H1 (cell line): ENCODE measurements around the gene MMP24OS. TPM values are rescaled to one million over a fixed set of nuclear protein-coding genes. Genes with fewer than 3 reads are reported as not detected.

Experiments
- CTCF ChIA-PET: fragments of 300-600 bp; sonication (Branson Sonifier 250); formaldehyde crosslinking; loops from one replicate; lab custom pipeline; 2021; ENCODE audit not compliant: partially characterized antibody; lab: Charles Lee
- POLR2A ChIA-PET: fragments of 300-600 bp; sonication (Branson Sonifier 250); formaldehyde crosslinking; loops from one replicate; lab custom pipeline; 2021; ENCODE audit warnings: inconsistent platforms; ENCODE audit not compliant: partially characterized antibody; lab: Charles Lee
- DNase-seq, 2 experiments: peaks; one replicate each; pipeline versions ENCODE4 v3.0.0 to v3.0.0-alpha.2; 2010 to 2022; ENCODE audit warnings: low spot score in 2 of 2, low read depth in 1 of 2, mixed read lengths in 1 of 2
- FAIRE-seq: peaks from 2 replicates; lab custom pipeline; 2011; peaks lifted over from hg19 to GRCh38; lab: Jason Lieb, UNC
- H2AFZ ChIP-seq: 2 replicates; pipeline ENCODE4 v1.8.1; 2012; ENCODE audit warnings: low read length, inconsistent platforms
- H2AK5ac ChIP-seq: 2 replicates; pipeline ENCODE4 v1.6.1; 2013; ENCODE audit warnings: low read depth, low read length
- H2BK120ac ChIP-seq: replicated peaks from 2 replicates; pipeline ENCODE3; 2013; ENCODE audit warnings: low read depth, low read length, inconsistent platforms
- H2BK12ac ChIP-seq: 2 replicates; pipeline ENCODE4 v1.6.1; 2013; ENCODE audit warnings: low read depth, low read length
- H2BK15ac ChIP-seq: 2 replicates; pipeline ENCODE4 v1.6.1; 2013; ENCODE audit warnings: low read length
- H2BK20ac ChIP-seq: 2 replicates; pipeline ENCODE4 v1.6.1; 2013; ENCODE audit warnings: low read length
- H2BK5ac ChIP-seq: 2 replicates; pipeline ENCODE4 v1.6.1; 2013; ENCODE audit warnings: low read depth, low read length
- H3K14ac ChIP-seq: 2 replicates; pipeline ENCODE4 v1.6.1; 2013; ENCODE audit warnings: inconsistent platforms; ENCODE audit not compliant: insufficient read length
- H3K18ac ChIP-seq: 2 replicates; pipeline ENCODE4 v1.6.1; 2013; ENCODE audit warnings: low read length; ENCODE audit errors: extremely low read depth
- H3K23ac ChIP-seq: 2 replicates; pipeline ENCODE4 v1.6.1; 2013; ENCODE audit warnings: inconsistent platforms; ENCODE audit not compliant: insufficient read length
- H3K23me2 ChIP-seq: 2 replicates; pipeline ENCODE4 v1.6.1; 2013; ENCODE audit warnings: low read depth, low read length
- H3K27ac ChIP-seq: 2 replicates; pipeline ENCODE4 v1.6.1; 2011; ENCODE audit warnings: low read depth, low read length, inconsistent platforms
- H3K27me3 ChIP-seq, 4 experiments: replicated peaks in 1 of 4; 1 replicate in 1 of 4; 2 replicates in 3 of 4; pipeline versions ENCODE4 v1.6.1 to v1.8.1; 2011 to 2013; ENCODE audit warnings: low read length in 3 of 4, mild to moderate bottlenecking in 3 of 4, inconsistent platforms in 2 of 4, mixed read lengths in 2 of 4, moderate library complexity in 1 of 4; ENCODE audit not compliant: control insufficient read depth in 3 of 4, insufficient read depth in 3 of 4; ENCODE audit errors: extremely low read depth in 1 of 4
- H3K36me3 ChIP-seq, 4 experiments: 2 replicates each; pipeline versions ENCODE4 v1.6.1 to v1.8.1; 2011 to 2013; ENCODE audit warnings: mild to moderate bottlenecking in 4 of 4, low read length in 3 of 4, moderate library complexity in 2 of 4, control low read depth in 1 of 4, inconsistent platforms in 1 of 4; ENCODE audit not compliant: insufficient read depth in 4 of 4, control insufficient read depth in 2 of 4
- H3K4ac ChIP-seq: replicated peaks from 2 replicates; pipeline ENCODE3; 2013; ENCODE audit warnings: low read length, low read depth, mixed read lengths, inconsistent platforms; ENCODE audit not compliant: insufficient read length
- H3K4me1 ChIP-seq, 4 experiments: replicated peaks in 1 of 4; 1 replicate in 1 of 4; 2 replicates in 3 of 4; pipeline versions ENCODE4 v1.6.1 to v1.8.1; 2011 to 2013; ENCODE audit warnings: low read length in 3 of 4, inconsistent platforms in 2 of 4, mixed read lengths in 1 of 4; ENCODE audit not compliant: insufficient read depth in 4 of 4, control insufficient read depth in 3 of 4
- H3K4me2 ChIP-seq, 2 experiments: 2 replicates each; pipeline versions ENCODE4 v1.6.1 to v1.8.1; 2011 to 2013; ENCODE audit warnings: low read depth in 2 of 2, low read length in 2 of 2, control low read depth in 1 of 2, inconsistent platforms in 1 of 2, mild to moderate bottlenecking in 1 of 2; ENCODE audit not compliant: insufficient read depth in 1 of 2
- H3K4me3 ChIP-seq, 4 experiments: fragments of 200-600, 300-600 bp in 1 of 4; sonication (generic), shearing (Covaris generic), sonication (Bioruptor Twin) in 1 of 4; 2 replicates each; pipeline versions ENCODE4 v1.5.1 to v1.8.1; 2011 to 2016; ENCODE audit warnings: low read length in 4 of 4, low read depth in 3 of 4, control low read depth in 2 of 4, inconsistent platforms in 2 of 4, mild to moderate bottlenecking in 2 of 4, mixed read lengths in 1 of 4, moderate library complexity in 1 of 4; ENCODE audit not compliant: insufficient read depth in 2 of 4; ENCODE audit errors: extremely low read depth in 1 of 4
- H3K56ac ChIP-seq: replicated peaks from 2 replicates; pipeline ENCODE3; 2013; ENCODE audit warnings: low read depth, mild to moderate bottlenecking, mixed read lengths, low read length, inconsistent platforms; ENCODE audit not compliant: insufficient read length
- H3K79me1 ChIP-seq: 2 replicates; pipeline ENCODE4 v1.6.1; 2013; ENCODE audit warnings: low read depth, low read length, control low read depth
- H3K79me2 ChIP-seq, 2 experiments: 2 replicates each; pipeline versions ENCODE4 v1.6.1 to v1.8.1; 2012 to 2013; ENCODE audit warnings: low read length in 2 of 2, mild to moderate bottlenecking in 2 of 2, inconsistent platforms in 1 of 2; ENCODE audit not compliant: insufficient read depth in 2 of 2, control insufficient read depth in 1 of 2
- H3K9ac ChIP-seq, 4 experiments: replicated peaks in 1 of 4; 1 replicate in 1 of 4; 2 replicates in 3 of 4; pipeline versions ENCODE4 v1.6.1 to v1.8.1; 2011 to 2013; ENCODE audit warnings: low read depth in 3 of 4, low read length in 3 of 4, control low read depth in 2 of 4, mild to moderate bottlenecking in 2 of 4, moderate library complexity in 2 of 4, inconsistent platforms in 1 of 4; ENCODE audit errors: extremely low read depth in 1 of 4
- H3K9me3 ChIP-seq, 2 experiments: 2 replicates each; pipeline versions ENCODE4 v1.6.1 to v1.8.1; 2012 to 2013; ENCODE audit warnings: mild to moderate bottlenecking in 2 of 2, moderate library complexity in 2 of 2, control low read depth in 1 of 2, inconsistent platforms in 1 of 2, low read depth in 1 of 2, low read length in 1 of 2, mixed read lengths in 1 of 2; ENCODE audit not compliant: insufficient read depth in 2 of 2
- H4K20me1 ChIP-seq, 2 experiments: replicated peaks in 1 of 2; 2 replicates each; pipeline versions ENCODE3 to v1.8.1; 2011 to 2013; ENCODE audit warnings: inconsistent platforms in 2 of 2, low read length in 2 of 2, mild to moderate bottlenecking in 1 of 2; ENCODE audit not compliant: insufficient read depth in 2 of 2, control insufficient read depth in 1 of 2
- H4K5ac ChIP-seq: 2 replicates; pipeline ENCODE4 v1.6.1; 2013; ENCODE audit warnings: low read length, low read depth, mixed read lengths, inconsistent platforms; ENCODE audit not compliant: insufficient read length
- H4K8ac ChIP-seq: 2 replicates; pipeline ENCODE4 v1.8.0; 2013; ENCODE audit warnings: mild to moderate bottlenecking, moderate library complexity, low read length, inconsistent platforms; ENCODE audit not compliant: insufficient read depth; ENCODE audit errors: extremely low read depth
- H4K91ac ChIP-seq: replicated peaks from 2 replicates; pipeline ENCODE3; 2013; ENCODE audit warnings: low read length, mixed read lengths, inconsistent platforms; ENCODE audit not compliant: insufficient read length
- HDAC2 ChIP-seq, 2 experiments: fragments of 300-600 bp in 1 of 2; sonication (generic) in 1 of 2; IDR thresholded peaks; 2 replicates each; pipeline ENCODE4 v1.6.1; 2011 to 2012; ENCODE audit warnings: low read depth in 2 of 2, low read length in 2 of 2, mild to moderate bottlenecking in 2 of 2, moderate library complexity in 2 of 2, borderline replicate concordance in 1 of 2, inconsistent platforms in 1 of 2
- PHF8 ChIP-seq: fragments of 200-600 bp; sonication (generic); conservative IDR thresholded peaks from 2 replicates; pipeline ENCODE4 v1.7.1; 2012; ENCODE audit warnings: low read depth, mild to moderate bottlenecking, inconsistent platforms, low read length, moderate library complexity
- WGBS, 2 experiments: shearing (Covaris generic) in 1 of 2; methylation state at CpG; one replicate each; pipeline versions ENCODE4 v1.1.6 to v1.1.7; 2013 to 2015; ENCODE audit warnings: low lambda C conversion rate in 2 of 2, mixed read lengths in 2 of 2, inconsistent platforms in 1 of 2, low coverage in 1 of 2, missing lambda C conversion rate in 1 of 2; ENCODE audit not compliant: insufficient replicate concordance in 2 of 2, insufficient coverage in 1 of 2, insufficient read length in 1 of 2; ENCODE audit errors: extremely low coverage in 1 of 2, missing lambda C conversion rate in 1 of 2; 5-methylcytosine and 5-hydroxymethylcytosine counted together
- polyA plus RNA-seq, 7 experiments: library from polyadenylated mRNA; depleted of rRNA in 3 of 7; stranded (reverse) in 5 of 7; unstranded in 2 of 7; fragments of >200 nt in 5 of 7; fragments of 200-250 nt in 2 of 7; gene quantifications; 1 replicate in 5 of 7; 2 replicates in 1 of 7; 4 replicates in 1 of 7; pipeline versions ENCODE4 v1.2.1 to v1.2.3, GENCODE V29; 2011 to 2013; ENCODE audit warnings: missing spikeins in 2 of 7, mixed read lengths in 2 of 7
- total RNA-seq: library from RNA; stranded (reverse); fragmentation: NEBNext Ultra II Directional; extraction: Animal tissue kit (Norgen Biotek cat#: 25700); gene quantifications from 2 replicates; pipeline ENCODE4 v1.2.1, GENCODE V29; 2021

The MMP24OS gene
- total and polyA plus RNA-seq, 2 of the 8 experiments (the other 6 are each of a cell fraction or from before 2014, with no cell fraction given): 19.0 to 21.3 TPM

DNA sequence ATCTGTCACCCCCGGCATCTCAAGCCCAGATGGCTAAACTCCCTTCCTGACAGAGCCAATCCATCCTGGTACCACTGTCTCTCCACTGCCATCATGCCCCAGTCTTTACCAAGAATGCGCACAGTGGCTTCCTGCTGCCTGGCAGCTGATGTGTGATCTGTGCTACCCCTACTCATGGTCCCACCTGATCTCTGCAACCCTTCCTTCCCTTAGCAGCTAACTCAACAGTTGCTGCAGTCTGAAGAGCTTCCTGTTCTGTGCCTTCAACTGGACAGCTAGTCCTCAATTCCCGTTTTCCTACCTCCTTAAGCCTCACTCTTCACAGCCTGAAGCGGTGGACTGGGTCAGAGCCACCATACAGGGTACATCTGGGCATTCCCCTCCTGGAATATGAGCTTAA, 21.9 kb upstream of the MMP24OS start:
- Histone ChIP-seq H3K23ac (no peak overlapping the region), H4K91ac (no peak overlapping the region), H3K14ac (no peak overlapping the region), H3K79me1 (no peaks in the 10 kb centered on the region), H3K4me1 (peaks cover 0 to 4% (median 2%) of the 10 kb centered on the region in 4 experiments; a peak in 3 of 7 replicates), H2AFZ (no peak overlapping the region), H4K20me1 (no peaks in the 10 kb centered on the region), H3K9me3 (no peaks in the 10 kb centered on the region), H2BK120ac (no peak overlapping the region), H3K27ac (no peak overlapping the region), H4K5ac (no peak overlapping the region), H2BK5ac (no peak overlapping the region), H3K79me2 (no peaks in the 10 kb centered on the region), H3K27me3 (no peaks in the 10 kb centered on the region), H3K23me2 (no peaks in the 10 kb centered on the region), H3K56ac (no peak overlapping the region), H3K9ac (no peak overlapping the region), H2BK15ac (no peak overlapping the region), H4K8ac (0 out of 2 replicates have a peak overlapping the region, but pooled peaks have one; percentile 8), H3K4me3 (no peak overlapping the region), H2BK20ac (no peak overlapping the region), H3K4me2 (no peak overlapping the region), H3K18ac (no peak overlapping the region), H2BK12ac (no peak overlapping the region), H3K4ac (no peak overlapping the region), H3K36me3 (no peaks in the 10 kb centered on the region), H2AK5ac (no peak overlapping the region)
- CTCF ChIA-PET: interaction anchor here (0.8 to 13.8 kb wide), 9 partner anchors 7 to 231 kb away, joined by 3 to 130 read pairs (median 4); partner anchors contain the start of genes EIF6 and MMP24OS
- no peak for DNase-seq
- POLR2A ChIA-PET: interaction anchor here (0.5 to 2.8 kb wide), 4 partner anchors 10 to 1475 kb away, joined by 3 to 16 read pairs (median 4); partner anchors contain the start of genes EIF6 and MMP24OS
- FAIRE-seq: no peak
- WGBS, 2 experiments: 85% methylated on average over 4 of the region's 4 CpGs; no CpG with 5 or more reads in 1 of the 2 experiments
- TF ChIP-seq HDAC2 (IDR thresholded peaks at IDR 0.05; ENCODE audit: borderline replicate concordance in 1 of 2, low read depth in 2 of 2, low read length in 2 of 2) (no peak), PHF8 (no peak)
